Spleen (tissue), 11 donors: ENCODE measurements around the gene NSD2. TPM values are rescaled to one million over a fixed set of nuclear protein-coding genes. Genes with fewer than 3 reads are reported as not detected.
"Not testable (repeated sequence)": the region's sequence is repeated elsewhere in the genome, so short reads cannot be mapped to it uniquely, and the experiment has no call there.

Source experiments
- DNase-seq: peaks from one replicate; pipeline ENCODE4 v3.0.0-alpha.2; 2020
- H3K27ac ChIP-seq, 8 donors: fragments of 200-600 bp; sonication (generic) in 7 of 8; 1 replicate in 4 of 8; 2 replicates in 4 of 8; pipeline versions ENCODE4 v1.5.0 to v1.8.0; 2016 to 2021; ENCODE audit warnings: inconsistent platforms in 4 of 8, mild to moderate bottlenecking in 4 of 8, moderate library complexity in 1 of 8
- H3K27me3 ChIP-seq, 7 donors: fragments of 200-600 bp; sonication (generic) in 6 of 7; replicated peaks in 1 of 7; 1 replicate in 4 of 7; 2 replicates in 3 of 7; pipeline versions ENCODE4 v1.5.0 to v1.8.0; 2016 to 2021; ENCODE audit warnings: inconsistent platforms in 3 of 7, mild to moderate bottlenecking in 1 of 7
- H3K36me3 ChIP-seq, 6 donors: fragments of 200-600 bp; sonication (generic) in 5 of 6; 1 replicate in 4 of 6; 2 replicates in 2 of 6; pipeline versions ENCODE4 v1.5.0 to v1.8.0; 2016 to 2021; ENCODE audit warnings: inconsistent platforms in 2 of 6
- H3K4me1 ChIP-seq, 6 donors: fragments of 200-600 bp; sonication (generic) in 5 of 6; 1 replicate in 3 of 6; 2 replicates in 3 of 6; pipeline versions ENCODE4 v1.5.0 to v1.8.0; 2016 to 2021; ENCODE audit warnings: inconsistent platforms in 3 of 6
- H3K4me3 ChIP-seq, 8 donors: fragments of 200-600 bp; sonication (generic) in 7 of 8; 1 replicate in 4 of 8; 2 replicates in 4 of 8; pipeline versions ENCODE4 v1.5.0 to v1.8.0; 2016 to 2021; ENCODE audit warnings: inconsistent platforms in 4 of 8, mild to moderate bottlenecking in 4 of 8, moderate library complexity in 2 of 8
- H3K9me3 ChIP-seq, 8 donors: fragments of 200-600 bp; sonication (generic) in 7 of 8; 1 replicate in 4 of 8; 2 replicates in 4 of 8; pipeline versions ENCODE4 v1.5.0 to v1.8.0; 2016 to 2021; ENCODE audit warnings: inconsistent platforms in 4 of 8
- POLR2A ChIP-seq, 3 donors: fragments of 450-650 bp; IDR thresholded peaks; one replicate each; pipeline ENCODE4 v1.5.1; 2017; ENCODE audit warnings: antibody characterized with exemption in 3 of 3, mild to moderate bottlenecking in 1 of 3
- POLR2AphosphoS5 ChIP-seq, 3 donors: sonication (generic); formaldehyde crosslinking; IDR thresholded peaks; one replicate each; pipeline ENCODE4 v1.5.1; 2017; ENCODE audit warnings: antibody characterized with exemption in 3 of 3
- WGBS, 5 donors: extraction: QIAGEN DNeasy Blood & Tissue Kit in 3 of 5; methylation state at CpG; one replicate each; pipeline versions ENCODE4 v1.1.5 to v1.1.7; 2013 to 2018; 5-methylcytosine and 5-hydroxymethylcytosine counted together
- intact Hi-C: fragments of 100-400 bp; cut with DNase I; formaldehyde crosslinking; loops from one replicate; pipeline ENCODE4 v1.15.0; 2023; ENCODE audit warnings: low total_unique reads
- polyA plus RNA-seq, 3 donors: library from polyadenylated mRNA; stranded (reverse); fragments of 200-250 nt; gene quantifications; one replicate each; pipeline ENCODE4 v1.2.1, GENCODE V29; 2013
- total RNA-seq, 7 donors: library from RNA; depleted of rRNA in 3 of 7; stranded (reverse); fragments of >200 nt in 3 of 7; fragmentation: NEBNext Ultra II Directional in 4 of 7; extraction: Animal tissue kit (Norgen Biotek cat#: 25700) in 4 of 7; gene quantifications; one replicate each; pipeline versions ENCODE4 v1.1.0 to v1.2.1, GENCODE V29; 2016 to 2021
- TF ChIP-seq, protein P1 (sequence below), 11 experiments: fragments of 200-600 bp in 7 of 11; fragments of 450-650 bp in 4 of 11; sonication (generic) in 4 of 11; IDR thresholded peaks in 8 of 11; conservative IDR thresholded peaks in 3 of 11; 1 replicate in 7 of 11; 2 replicates in 4 of 11; pipeline versions ENCODE4 v1.4.0 to v1.8.0; 2016 to 2021; ENCODE audit warnings: antibody characterized with exemption in 11 of 11, inconsistent platforms in 4 of 11, mild to moderate bottlenecking in 1 of 11
- donor health status: healthy with polysubstance abuse.
- donor health status: DM: no; HTN: no; CAD: no; lungs with moderate emphysema.
- donor health status: DM: no; HTN: no; CAD: no.
- donor health status: Bipolar disorder and iron deficiency.
- donor health status: healthy.
- donor health status: DM: no; HTN: no; CAD: no.
- donor health status: DM: yes; HTN: yes; CAD: no.

Gene NSD2
- total and polyA plus RNA-seq, 10 donors: 7.1 to 58.9 (median 47.8) TPM

GRCh38 chr4:1993169-1993516 lies 122.0 kb downstream of the NSD2 start:
- Histone ChIP-seq H3K4me1 (peaks cover 0 to 18% (median 2%) of the 10 kb centered on the region in 6 donors), H3K4me3 (no peak overlapping the region), H3K36me3 (peaks cover 0 to 80% (median 37%) of the 10 kb centered on the region in 6 donors), H3K9me3 (peaks cover 0 to 26% (median 19%) of the 10 kb centered on the region in 8 donors), H3K27me3 (no peaks in the 10 kb centered on the region), H3K27ac (no peak overlapping the region)
- intact Hi-C loops: no loop called here
- peak; percentile 40 for DNase-seq
- WGBS, 5 donors: 95 to 98% (median 96%) methylated on average over 19 of the region's 19 CpGs
- no peak for TF ChIP-seq POLR2AphosphoS5 (IDR thresholded peaks at IDR 0.05)

DNA sequence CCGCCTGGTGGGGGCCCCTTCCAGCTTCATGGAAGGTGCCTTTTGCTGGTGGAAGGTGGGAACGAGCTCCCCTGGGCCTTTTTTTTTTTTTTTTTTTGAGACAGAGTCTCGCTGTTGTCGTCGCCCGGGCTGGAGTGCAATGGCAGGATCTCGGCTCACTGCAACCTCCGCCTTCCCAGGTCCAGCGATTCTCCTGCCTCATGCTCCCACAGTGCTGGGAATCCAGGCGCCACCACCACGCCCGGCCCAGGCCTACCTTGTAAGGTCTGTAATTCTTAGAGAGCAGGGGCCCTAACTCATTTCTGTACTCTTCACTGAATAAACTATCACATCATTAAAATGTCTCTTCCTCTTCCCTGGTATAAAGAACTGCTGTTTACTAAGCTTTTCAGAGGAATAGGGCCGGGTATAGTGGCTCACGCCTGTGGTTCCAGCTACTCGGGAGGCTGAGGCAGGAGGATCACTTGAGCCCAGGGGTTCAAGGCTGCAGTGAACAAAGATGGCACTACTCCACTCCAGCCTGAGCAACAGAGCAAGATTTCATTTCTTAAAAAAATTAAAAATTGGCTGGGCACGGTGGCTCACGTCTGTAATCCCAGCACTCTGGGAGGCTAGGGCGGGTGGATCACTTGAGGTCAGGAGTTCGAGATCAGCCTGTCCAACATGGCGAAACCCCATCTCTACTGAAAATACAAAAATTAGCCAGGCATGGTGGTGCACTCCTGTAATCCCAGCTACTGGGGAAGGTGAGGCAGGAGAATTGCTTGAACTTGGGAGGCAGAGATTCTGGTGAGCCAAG lies 122.7 kb downstream of the NSD2 start:
- intact Hi-C loops: not testable (repeated sequence)

DNA sequence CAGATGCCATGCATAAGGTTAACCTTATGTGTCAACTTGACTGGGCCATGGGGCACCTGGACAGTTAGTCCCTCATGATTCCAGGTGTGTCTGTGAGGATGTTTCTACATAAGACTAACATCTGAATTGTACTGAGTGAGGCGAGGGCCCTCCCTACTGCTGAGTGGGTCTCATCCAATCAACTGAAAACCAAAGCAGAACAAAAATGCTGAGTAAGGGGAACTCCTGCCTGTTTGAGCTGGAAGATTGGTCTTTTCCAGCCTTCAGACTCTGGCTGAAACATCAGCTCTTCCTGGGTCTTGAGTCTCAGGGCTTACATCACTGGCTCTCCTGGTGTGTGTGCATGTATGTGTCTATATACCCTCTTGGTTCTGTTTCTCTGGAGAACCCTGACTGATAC lies 123.7 kb downstream of the NSD2 start:
- intact Hi-C loops: no loop called here
- H3K9me3 ChIP-seq: peaks cover 0 to 44% (median 34%) of the 10 kb centered on the region in 8 donors
- peaks cover 0 to 11% (median 0%) of the 10 kb centered on the region in 6 donors for H3K4me1 ChIP-seq
- TF ChIP-seq POLR2AphosphoS5 (IDR thresholded peaks at IDR 0.05) (no peak), POLR2A (IDR thresholded peaks at IDR 0.05) (no peak)
- TF ChIP-seq, protein P1, sequence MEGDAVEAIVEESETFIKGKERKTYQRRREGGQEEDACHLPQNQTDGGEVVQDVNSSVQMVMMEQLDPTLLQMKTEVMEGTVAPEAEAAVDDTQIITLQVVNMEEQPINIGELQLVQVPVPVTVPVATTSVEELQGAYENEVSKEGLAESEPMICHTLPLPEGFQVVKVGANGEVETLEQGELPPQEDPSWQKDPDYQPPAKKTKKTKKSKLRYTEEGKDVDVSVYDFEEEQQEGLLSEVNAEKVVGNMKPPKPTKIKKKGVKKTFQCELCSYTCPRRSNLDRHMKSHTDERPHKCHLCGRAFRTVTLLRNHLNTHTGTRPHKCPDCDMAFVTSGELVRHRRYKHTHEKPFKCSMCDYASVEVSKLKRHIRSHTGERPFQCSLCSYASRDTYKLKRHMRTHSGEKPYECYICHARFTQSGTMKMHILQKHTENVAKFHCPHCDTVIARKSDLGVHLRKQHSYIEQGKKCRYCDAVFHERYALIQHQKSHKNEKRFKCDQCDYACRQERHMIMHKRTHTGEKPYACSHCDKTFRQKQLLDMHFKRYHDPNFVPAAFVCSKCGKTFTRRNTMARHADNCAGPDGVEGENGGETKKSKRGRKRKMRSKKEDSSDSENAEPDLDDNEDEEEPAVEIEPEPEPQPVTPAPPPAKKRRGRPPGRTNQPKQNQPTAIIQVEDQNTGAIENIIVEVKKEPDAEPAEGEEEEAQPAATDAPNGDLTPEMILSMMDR (IDR thresholded peaks at IDR 0.05 in 8 of 11, conservative IDR thresholded peaks at IDR 0.05 in 3 of 11): no peak
- peaks cover 0 to 73% (median 19%) of the 10 kb centered on the region in 6 donors for H3K36me3 ChIP-seq
- 82 to 94% (median 90%) methylated on average over 1 of the region's 1 CpG for WGBS, 5 donors
- peak; percentile 11 for DNase-seq
- no peaks in the 10 kb centered on the region for H3K27me3 ChIP-seq
- H3K4me3 ChIP-seq: no peak overlapping the region
- H3K27ac ChIP-seq: no peak overlapping the region

More for the DNA sequence above, 122.7 kb downstream of the NSD2 start:
- not testable (repeated sequence) for H3K27me3 ChIP-seq, H3K27ac ChIP-seq, H3K4me3 ChIP-seq
- peak; percentile 60 for DNase-seq
- H3K9me3 ChIP-seq: peaks cover 0 to 34% (median 23%) of the 10 kb centered on the region in 8 donors
- H3K36me3 ChIP-seq: peaks cover 0 to 73% (median 30%) of the 10 kb centered on the region in 6 donors
- WGBS, 5 donors: 94 to 96% (median 96%) methylated on average over 20 of the region's 20 CpGs
- H3K4me1 ChIP-seq: peaks cover 0 to 11% (median 0%) of the 10 kb centered on the region in 6 donors

- intact Hi-C loops: no loop called here
- no peak overlapping the region for H3K27ac ChIP-seq
Observed at GRCh38 chr4:1996866-1997611, 125.8 kb downstream of the NSD2 start.

More at GRCh38 chr4:1996866-1997611, 125.8 kb downstream of the NSD2 start:
- Histone ChIP-seq H3K36me3 (peaks cover 0 to 52% (median 5%) of the 10 kb centered on the region in 6 donors), H3K9me3 (peaks cover 0 to 52% (median 40%) of the 10 kb centered on the region in 8 donors), H3K4me1 (peaks cover 0 to 10% (median under 1%) of the 10 kb centered on the region in 6 donors), H3K4me3 (no peak overlapping the region), H3K27me3 (no peaks in the 10 kb centered on the region)
- 83 to 99% (median 97%) methylated on average over 3 of the region's 3 CpGs for WGBS, 5 donors
- DNase-seq: no peak
- TF ChIP-seq POLR2A (IDR thresholded peaks at IDR 0.05): no peak
- TF ChIP-seq, protein P1 (IDR thresholded peaks at IDR 0.05 in 8 of 11, conservative IDR thresholded peaks at IDR 0.05 in 3 of 11): no peak
- no peak for TF ChIP-seq POLR2AphosphoS5 (IDR thresholded peaks at IDR 0.05)
